ENCODE results near the gene ZDBF2. TPM values are rescaled to one million over a fixed set of nuclear protein-coding genes. Genes with fewer than 3 reads are reported as not detected.

Gene ZDBF2
- total and polyA plus RNA-seq, 7 donors = 0.23 to 15.0 (median 12.7) TPM

DNA sequence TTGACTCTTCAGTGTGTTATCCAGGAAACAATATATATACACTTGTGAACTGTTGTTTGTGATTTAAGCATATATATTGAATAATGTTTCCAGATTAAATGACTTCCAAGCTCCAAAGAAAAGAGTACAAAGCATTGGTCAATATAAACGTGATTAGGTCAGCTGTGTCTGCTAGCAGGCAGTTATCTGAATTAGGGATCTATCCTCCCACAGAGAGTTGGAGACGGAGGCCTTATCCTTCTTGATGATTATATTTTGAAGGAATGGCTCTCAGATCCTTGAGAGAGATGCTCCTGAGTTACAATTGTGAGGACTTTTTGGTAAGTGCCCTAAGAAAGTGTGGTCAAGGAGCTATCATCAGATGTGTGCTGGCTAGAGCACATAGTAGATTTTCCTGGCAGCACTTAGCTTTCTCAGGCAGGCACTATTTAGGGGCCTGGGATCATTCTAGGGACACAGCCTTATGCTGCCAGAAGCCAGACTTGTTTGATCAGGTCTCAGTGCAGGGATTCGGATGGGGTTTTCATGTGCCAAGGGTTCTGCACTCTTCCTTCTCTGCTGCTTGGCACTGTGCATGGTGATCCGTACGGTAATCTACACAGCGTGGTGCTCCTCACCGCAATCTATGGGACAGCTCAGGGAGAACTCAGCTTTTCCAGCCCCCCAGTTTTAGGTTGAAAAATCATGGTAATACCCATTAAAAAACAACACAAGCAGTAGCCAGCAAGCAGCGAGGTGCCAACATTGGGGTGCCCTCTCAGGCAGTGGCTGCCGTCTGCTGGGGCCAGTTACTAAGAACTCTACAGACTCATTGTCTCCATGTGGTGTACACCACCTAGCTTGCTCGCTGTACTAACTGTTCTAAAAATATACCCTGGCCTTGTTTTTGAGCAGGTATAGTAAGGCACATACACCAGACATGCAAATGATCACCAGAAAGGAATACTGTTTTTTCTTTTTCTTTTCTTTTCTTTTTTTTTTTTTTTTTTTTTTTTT is 8.0 kb upstream of the ZDBF2 start:
- H3K4me1 ChIP-seq = no peaks in the 10 kb centered on the region
- DNase-seq = no peak
- H3K36me3 ChIP-seq = no peaks in the 10 kb centered on the region
- no peaks in the 10 kb centered on the region for H3K9me3 ChIP-seq
- peaks cover 12 to 99% (median 32%) of the 10 kb centered on the region in 3 donors for H3K27me3 ChIP-seq
- H3K27ac ChIP-seq = no peak overlapping the region
- WGBS, 2 donors = 52 to 58% methylated on average over 10 of the region's 10 CpGs
- no peak overlapping the region for H3K4me3 ChIP-seq
- TF ChIP-seq POLR2A (IDR thresholded peaks at IDR 0.05) (no peak), POLR2AphosphoS5 (IDR thresholded peaks at IDR 0.05) (no peak), EP300 (IDR thresholded peaks at IDR 0.05) (no peak)
- TF ChIP-seq, protein P1, sequence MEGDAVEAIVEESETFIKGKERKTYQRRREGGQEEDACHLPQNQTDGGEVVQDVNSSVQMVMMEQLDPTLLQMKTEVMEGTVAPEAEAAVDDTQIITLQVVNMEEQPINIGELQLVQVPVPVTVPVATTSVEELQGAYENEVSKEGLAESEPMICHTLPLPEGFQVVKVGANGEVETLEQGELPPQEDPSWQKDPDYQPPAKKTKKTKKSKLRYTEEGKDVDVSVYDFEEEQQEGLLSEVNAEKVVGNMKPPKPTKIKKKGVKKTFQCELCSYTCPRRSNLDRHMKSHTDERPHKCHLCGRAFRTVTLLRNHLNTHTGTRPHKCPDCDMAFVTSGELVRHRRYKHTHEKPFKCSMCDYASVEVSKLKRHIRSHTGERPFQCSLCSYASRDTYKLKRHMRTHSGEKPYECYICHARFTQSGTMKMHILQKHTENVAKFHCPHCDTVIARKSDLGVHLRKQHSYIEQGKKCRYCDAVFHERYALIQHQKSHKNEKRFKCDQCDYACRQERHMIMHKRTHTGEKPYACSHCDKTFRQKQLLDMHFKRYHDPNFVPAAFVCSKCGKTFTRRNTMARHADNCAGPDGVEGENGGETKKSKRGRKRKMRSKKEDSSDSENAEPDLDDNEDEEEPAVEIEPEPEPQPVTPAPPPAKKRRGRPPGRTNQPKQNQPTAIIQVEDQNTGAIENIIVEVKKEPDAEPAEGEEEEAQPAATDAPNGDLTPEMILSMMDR (IDR thresholded peaks at IDR 0.05) = no peak
- intact Hi-C loops (cut with DNase I) = no loop called here

DNA sequence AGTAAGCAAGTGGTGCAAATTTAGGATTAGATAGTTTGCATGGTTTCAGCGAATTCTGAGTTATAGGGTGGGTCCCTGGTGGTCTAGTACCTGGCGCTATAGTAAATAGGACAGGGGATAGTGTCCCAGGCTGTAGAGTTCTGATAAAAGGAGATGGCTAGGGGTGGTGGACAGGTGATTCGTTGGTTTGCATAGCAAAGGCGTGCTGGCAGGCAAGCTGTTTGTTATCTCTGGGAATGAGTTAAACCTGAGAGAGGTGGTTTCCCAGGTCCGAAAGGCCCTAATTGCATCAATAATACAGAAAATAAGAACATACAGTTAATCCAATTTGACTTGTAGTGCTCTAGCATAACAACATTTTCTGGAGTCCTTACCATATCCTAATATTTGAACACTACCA is 6.9 kb upstream of the ZDBF2 start:
- Histone ChIP-seq H3K4me1 (no peaks in the 10 kb centered on the region), H3K4me3 (no peak overlapping the region), H3K36me3 (no peaks in the 10 kb centered on the region), H3K27ac (no peak overlapping the region), H3K27me3 (peaks cover 9 to 99% (median 31%) of the 10 kb centered on the region in 3 donors), H3K9me3 (no peaks in the 10 kb centered on the region)
- no peak for TF ChIP-seq POLR2AphosphoS5 (IDR thresholded peaks at IDR 0.05)
- TF ChIP-seq, protein P1 (IDR thresholded peaks at IDR 0.05) = no peak
- TF ChIP-seq EP300 (IDR thresholded peaks at IDR 0.05) = no peak
- TF ChIP-seq POLR2A (IDR thresholded peaks at IDR 0.05) = no peak
- no peak for DNase-seq
- WGBS, 2 donors = 34 to 36% methylated on average over 5 of the region's 5 CpGs
- intact Hi-C loops (cut with DNase I) = no loop called here

DNA sequence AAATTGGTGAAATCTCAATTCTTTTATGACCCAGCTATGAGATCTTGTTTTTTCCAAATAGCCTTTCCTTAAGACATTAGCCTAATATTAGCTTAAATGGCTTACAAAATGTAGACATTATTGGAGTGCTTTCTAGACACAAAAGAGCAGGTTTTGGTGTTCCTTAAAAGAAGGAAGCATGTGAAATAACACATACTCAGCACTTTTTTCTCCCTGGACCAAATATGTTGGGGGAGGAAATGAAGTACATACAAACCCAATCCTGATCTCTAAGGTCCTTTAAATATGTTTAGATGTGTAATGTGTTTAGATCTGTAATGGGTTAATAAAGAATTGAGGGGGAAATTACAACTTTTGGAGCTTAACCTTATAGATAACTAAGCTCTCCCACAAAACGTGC is 3.4 kb upstream of the ZDBF2 start:
- DNase-seq = no peak
- H3K4me1 ChIP-seq = peaks cover 0 to 19% (median 14%) of the 10 kb centered on the region in 4 donors
- 27 to 40% methylated on average over 1 of the region's 1 CpG for WGBS, 2 donors
- no peak overlapping the region for H3K27ac ChIP-seq
- TF ChIP-seq POLR2AphosphoS5 (IDR thresholded peaks at IDR 0.05) = no peak
- TF ChIP-seq EP300 (IDR thresholded peaks at IDR 0.05) = no peak
- no peak for TF ChIP-seq POLR2A (IDR thresholded peaks at IDR 0.05)
- TF ChIP-seq, protein P1 (IDR thresholded peaks at IDR 0.05) = no peak
- H3K36me3 ChIP-seq = no peaks in the 10 kb centered on the region
- intact Hi-C loops (cut with DNase I) = no loop called here
- H3K9me3 ChIP-seq = no peaks in the 10 kb centered on the region
- peaks cover 13 to 97% (median 36%) of the 10 kb centered on the region in 3 donors for H3K27me3 ChIP-seq
- H3K4me3 ChIP-seq = no peak overlapping the region

DNA sequence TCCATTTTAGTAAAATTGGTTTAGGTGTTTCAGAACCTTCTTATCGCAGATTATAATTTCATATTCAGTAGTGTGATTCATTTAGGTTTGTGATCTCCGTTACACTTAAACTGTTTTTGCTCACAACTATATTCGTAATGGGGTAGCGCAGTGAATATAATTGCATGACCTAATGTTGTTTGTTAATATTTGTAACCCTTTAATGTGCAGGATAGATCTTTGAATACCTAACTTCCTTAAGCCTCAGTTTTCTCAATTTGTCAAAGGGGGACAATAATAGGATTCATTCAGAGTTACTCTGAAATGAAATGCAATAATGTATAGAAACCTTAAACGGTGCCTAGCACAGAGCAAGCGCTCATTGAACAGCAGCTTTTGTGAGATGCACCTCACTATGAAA is 558 bp upstream of the ZDBF2 start:
- no peak for DNase-seq
- Histone ChIP-seq H3K9me3 (no peaks in the 10 kb centered on the region), H3K27ac (peak overlapping the region in 2 of 4 donors; percentile 70 to 80), H3K36me3 (no peaks in the 10 kb centered on the region), H3K27me3 (peaks cover 13 to 96% (median 37%) of the 10 kb centered on the region in 3 donors), H3K4me1 (peaks cover 0 to 27% (median 14%) of the 10 kb centered on the region in 4 donors), H3K4me3 (peak overlapping the region in 3 of 4 donors; percentile 65 to 76 (median 76))
- WGBS, 2 donors = 26 to 36% methylated on average over 6 of the region's 6 CpGs
- intact Hi-C loops (cut with DNase I) = loop anchor here (2.0 kb wide), 1 partner anchor 113 kb away; no protein-coding TSS in a partner anchor
- TF ChIP-seq, protein P1 (IDR thresholded peaks at IDR 0.05) = no peak
